PC-9 (cell line): ENCODE measurements around the gene CCDC91. TPM values are rescaled to one million over a fixed set of nuclear protein-coding genes. Genes with fewer than 3 reads are reported as not detected.

Experiments used
- BruUV-seq: library from RNA; stranded (reverse); fragments of 400-500 nt; replicated peaks from 2 replicates; lab custom pipeline; 2021; lab: Mats Ljungman, UMichigan
- CTCF ChIA-PET: fragments of 300-600 bp; sonication (Branson Sonifier 250); formaldehyde crosslinking; loops from one replicate; lab custom pipeline; 2022; ENCODE audit warnings: antibody characterized with exemption; lab: Charles Lee
- POLR2A ChIA-PET: fragments of 300-600 bp; sonication (Branson Sonifier 250); formaldehyde crosslinking; loops from one replicate; lab custom pipeline; 2022; ENCODE audit warnings: antibody characterized with exemption; ENCODE audit not compliant: unreplicated experiment; lab: Charles Lee
- DNase-seq, 2 experiments: peaks; one replicate each; pipeline versions ENCODE4 v3.0.0 to v3.0.0-alpha.2; 2015 to 2022; ENCODE audit warnings: mixed read lengths in 1 of 2
- H2AFZ ChIP-seq: fragments of 200-600 bp; sonication (generic); 2 replicates; pipeline ENCODE4 v1.8.1; 2017; ENCODE audit warnings: antibody characterized with exemption
- H3F3A ChIP-seq: fragments of 200-600 bp; sonication (generic); 2 replicates; pipeline ENCODE4 v1.8.1; 2017; ENCODE audit warnings: antibody characterized with exemption, mild to moderate bottlenecking, low read depth; ENCODE audit not compliant: insufficient read depth
- H3K27ac ChIP-seq: fragments of 200-600 bp; sonication (generic); 2 replicates; pipeline ENCODE4 v1.6.1; 2016; ENCODE audit warnings: mixed run types
- H3K27me3 ChIP-seq: fragments of 200-600 bp; sonication (generic); 2 replicates; pipeline ENCODE4 v1.6.1; 2016; ENCODE audit warnings: low read depth, mixed run types; ENCODE audit not compliant: insufficient read depth
- H3K36me3 ChIP-seq: fragments of 200-600 bp; sonication (generic); 2 replicates; pipeline ENCODE4 v1.6.1; 2016; ENCODE audit warnings: low read depth, mixed run types
- H3K4me1 ChIP-seq: fragments of 200-600 bp; sonication (generic); replicated peaks from 2 replicates; pipeline ENCODE4 v1.6.1; 2016; ENCODE audit warnings: mixed run types; ENCODE audit not compliant: insufficient read depth
- H3K4me2 ChIP-seq: fragments of 200-600 bp; sonication (generic); 2 replicates; pipeline ENCODE4 v1.6.1; 2017; ENCODE audit warnings: mixed run types
- H3K4me3 ChIP-seq: fragments of 200-600 bp; sonication (generic); 2 replicates; pipeline ENCODE4 v1.6.1; 2016; ENCODE audit warnings: mixed run types
- H3K79me2 ChIP-seq: fragments of 200-600 bp; sonication (generic); 2 replicates; pipeline ENCODE4 v1.6.1; 2017; ENCODE audit warnings: low read depth, mixed run types
- H3K9me2 ChIP-seq: fragments of 200-600 bp; sonication (generic); 2 replicates; pipeline ENCODE4 v1.8.1; 2017; ENCODE audit warnings: mild to moderate bottlenecking; ENCODE audit not compliant: insufficient read depth
- H3K9me3 ChIP-seq: fragments of 200-600 bp; sonication (generic); 2 replicates; pipeline ENCODE4 v1.8.1; 2016; ENCODE audit warnings: low read depth; ENCODE audit not compliant: insufficient read depth
- H4K20me1 ChIP-seq: fragments of 200-600 bp; sonication (generic); 2 replicates; pipeline ENCODE4 v1.8.1; 2017; ENCODE audit not compliant: insufficient read depth
- CTCF ChIP-seq: fragments of 200-600 bp; sonication (generic); conservative IDR thresholded peaks from 2 replicates; pipeline ENCODE4 v1.6.1; 2017; ENCODE audit warnings: mixed run types, antibody characterized with exemption, mild to moderate bottlenecking, moderate library complexity
- EZH2 ChIP-seq: fragments of 200-600 bp; sonication (generic); IDR thresholded peaks from 2 replicates; pipeline ENCODE4 v1.8.0; 2017; ENCODE audit warnings: antibody characterized with exemption, low read depth
- intact Hi-C: fragments of 100-400 bp; cut with micrococcal nuclease; formaldehyde crosslinking; loops from one replicate; pipeline ENCODE4 v1.10.0; 2022; ENCODE audit not compliant: unreplicated experiment
- total RNA-seq: library from RNA; stranded (reverse); gene quantifications from 2 replicates; pipeline ENCODE4 v1.2.3, GENCODE V29; 2021

The CCDC91 gene
- total RNA-seq, 1 experiment from 2014 or later, result 38.9 TPM

DNA sequence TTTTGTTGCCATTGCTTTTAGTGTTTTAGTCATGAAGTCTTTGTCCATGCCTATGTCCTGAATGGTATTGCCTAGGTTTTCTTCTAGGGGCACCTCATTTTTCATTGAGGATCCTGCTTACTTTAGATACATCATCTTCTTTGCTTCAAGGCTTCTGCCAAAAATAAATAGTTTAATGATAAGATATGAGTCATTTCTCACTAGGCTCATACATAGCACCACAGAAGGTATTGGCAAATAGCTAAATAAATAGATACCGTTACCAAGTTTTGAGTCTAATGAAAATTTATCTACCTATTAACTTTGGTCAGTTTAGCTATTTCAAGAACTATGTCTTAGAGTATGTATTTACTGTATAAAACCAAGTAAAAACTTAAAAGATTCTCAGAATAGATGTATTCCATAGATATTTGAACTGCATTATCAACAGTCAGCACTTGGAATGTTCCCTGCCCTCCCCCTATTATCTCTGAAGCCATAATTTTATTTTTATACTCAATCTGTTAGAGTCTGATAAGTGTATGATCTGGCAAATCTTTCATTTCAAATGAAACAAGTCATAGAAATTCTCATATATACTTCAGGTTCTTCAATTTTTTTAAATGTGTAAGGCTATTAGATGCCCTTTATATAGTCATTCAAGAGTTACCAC lies 310.2 kb downstream of the CCDC91 start:
- BruUV-seq, result no TSS peak
- Histone ChIP-seq H3K4me2 (no peak overlapping the region), H3K9me2 (no peaks in the 10 kb centered on the region), H3K9me3 (0 out of 2 replicates have a peak, but pooled peaks cover 4% of the 10 kb centered on the region), H3F3A (peaks cover 10% of the 10 kb centered on the region), H3K4me1 (peaks cover 17% of the 10 kb centered on the region), H3K79me2 (no peaks in the 10 kb centered on the region), H4K20me1 (no peaks in the 10 kb centered on the region), H3K27ac (no peak overlapping the region), H3K27me3 (no peaks in the 10 kb centered on the region), H3K36me3 (no peaks in the 10 kb centered on the region), H3K4me3 (no peak overlapping the region), H2AFZ (no peak overlapping the region)
- intact Hi-C loops, result no loop called here
- TF ChIP-seq CTCF (no peak), EZH2 (no peak)
- ChIA-PET CTCF (no interaction called here), POLR2A (no interaction called here)
- no peak for DNase-seq

- Histone ChIP-seq H3K4me1 (no peaks in the 10 kb centered on the region), H3K4me2 (no peak overlapping the region), H3K27me3 (no peaks in the 10 kb centered on the region), H2AFZ (no peak overlapping the region), H3K79me2 (no peaks in the 10 kb centered on the region), H3K4me3 (no peak overlapping the region), H3K36me3 (no peaks in the 10 kb centered on the region), H3K27ac (no peak overlapping the region), H3F3A (no peaks in the 10 kb centered on the region), H3K9me3 (no peaks in the 10 kb centered on the region), H4K20me1 (no peaks in the 10 kb centered on the region), H3K9me2 (no peaks in the 10 kb centered on the region)
- no TSS peak for BruUV-seq
- intact Hi-C loops, result no loop called here
- ChIA-PET POLR2A (no interaction called here), CTCF (no interaction called here)
- no peak for DNase-seq
- TF ChIP-seq CTCF (no peak), EZH2 (no peak)
These were observed 316.0 kb downstream of the CCDC91 start for GRCh38 chr12:28506271-28506670.

GRCh38 chr12:28507033-28507432 lies 316.8 kb downstream of the CCDC91 start:
- H3K27ac ChIP-seq, result no peak overlapping the region
- no peak overlapping the region for H2AFZ ChIP-seq
- ChIA-PET CTCF (no interaction called here), POLR2A (no interaction called here)
- no peak overlapping the region for H3K4me2 ChIP-seq
- no peaks in the 10 kb centered on the region for H4K20me1 ChIP-seq
- no peaks in the 10 kb centered on the region for H3K4me1 ChIP-seq
- no peaks in the 10 kb centered on the region for H3K36me3 ChIP-seq
- no peak for DNase-seq
- no peak overlapping the region for H3K4me3 ChIP-seq
- intact Hi-C loops, result no loop called here
- H3K9me3 ChIP-seq, result no peaks in the 10 kb centered on the region
- no peaks in the 10 kb centered on the region for H3F3A ChIP-seq
- TF ChIP-seq CTCF (no peak), EZH2 (no peak)
- BruUV-seq, result no TSS peak
- no peaks in the 10 kb centered on the region for H3K27me3 ChIP-seq
- no peaks in the 10 kb centered on the region for H3K79me2 ChIP-seq
- H3K9me2 ChIP-seq, result no peaks in the 10 kb centered on the region
